A673 (cell line): ENCODE results near the gene VSIR. TPM values are rescaled to one million over a fixed set of nuclear protein-coding genes. Genes with fewer than 3 reads are reported as not detected.

Source experiments
- BruUV-seq: library from RNA; stranded (reverse); fragments of 400-500 nt; replicated peaks from 2 replicates; lab custom pipeline; 2021; lab: Mats Ljungman, UMichigan
- CTCF ChIA-PET: fragments of 300-600 bp; sonication (Branson Sonifier 250); formaldehyde crosslinking; loops from one replicate; lab custom pipeline; 2022; ENCODE audit warnings: antibody characterized with exemption; lab: Charles Lee
- POLR2A ChIA-PET: fragments of 300-600 bp; sonication (Branson Sonifier 250); formaldehyde crosslinking; loops from one replicate; lab custom pipeline; 2022; ENCODE audit warnings: antibody characterized with exemption; ENCODE audit not compliant: low non-redundant PET; lab: Charles Lee
- DNase-seq: peaks from one replicate; pipeline ENCODE4 v3.0.0-alpha.2; 2015; ENCODE audit warnings: low spot score
- H3K27ac ChIP-seq: fragments of 200-600 bp; sonication (generic); 2 replicates; pipeline ENCODE4 v1.5.1; 2016; ENCODE audit warnings: mixed run types, low read depth, mild to moderate bottlenecking, mixed read lengths, antibody characterized with exemption, low read length; ENCODE audit not compliant: poor library complexity, severe bottlenecking
- H3K27me3 ChIP-seq: fragments of 200-600 bp; sonication (generic); replicated peaks from 2 replicates; pipeline ENCODE4 v1.6.1; 2017; ENCODE audit warnings: mixed run types, low read depth, mild to moderate bottlenecking, mixed read lengths, antibody characterized with exemption, low read length; ENCODE audit not compliant: insufficient read depth, poor library complexity
- H3K36me3 ChIP-seq: fragments of 200-600 bp; sonication (generic); 2 replicates; pipeline ENCODE4 v1.6.1; 2016; ENCODE audit warnings: mixed run types, mild to moderate bottlenecking, mixed read lengths, antibody characterized with exemption, low read length; ENCODE audit not compliant: insufficient read depth, poor library complexity, severe bottlenecking
- H3K4me1 ChIP-seq: fragments of 200-600 bp; sonication (generic); 2 replicates; pipeline ENCODE4 v1.6.1; 2017; ENCODE audit warnings: mixed run types, mild to moderate bottlenecking, mixed read lengths, antibody characterized with exemption, low read length; ENCODE audit not compliant: insufficient read depth, poor library complexity, severe bottlenecking
- H3K4me3 ChIP-seq: fragments of 200-600 bp; sonication (generic); 2 replicates; pipeline ENCODE4 v1.5.1; 2016; ENCODE audit warnings: low read depth, mixed run types, mild to moderate bottlenecking, mixed read lengths, low read length; ENCODE audit not compliant: poor library complexity, severe bottlenecking
- H3K9me3 ChIP-seq: fragments of 200-600 bp; sonication (generic); 2 replicates; pipeline ENCODE4 v1.6.1; 2016; ENCODE audit warnings: mixed run types, low read depth, mild to moderate bottlenecking, mixed read lengths, antibody characterized with exemption, low read length; ENCODE audit not compliant: poor library complexity, severe bottlenecking
- EZH2 ChIP-seq: fragments of 200-600 bp; sonication (generic); IDR thresholded peaks from 2 replicates; pipeline ENCODE4 v1.6.1; 2017; ENCODE audit warnings: borderline replicate concordance, low read depth, mild to moderate bottlenecking, mixed read lengths, antibody characterized with exemption, low read length; ENCODE audit not compliant: poor library complexity, severe bottlenecking
- intact Hi-C: fragments of 100-400 bp; cut with micrococcal nuclease; formaldehyde crosslinking; loops from one replicate; pipeline ENCODE4 v1.10.0; 2022; ENCODE audit not compliant: unreplicated experiment
- microRNA-seq: library from miRNA; unstranded; fragments of <30 nt; microRNA quantifications from one replicate; pipeline ENCODE4 v1.2.0, GENCODE V29; 2021
- total RNA-seq: library from RNA; stranded (reverse); gene quantifications from 2 replicates; pipeline ENCODE4 v1.2.3, GENCODE V29; 2021
- TF ChIP-seq, protein P1 (sequence below): fragments of 300-800, 200-600 bp; sonication (generic); conservative IDR thresholded peaks from 2 replicates; pipeline ENCODE4 v1.5.1; 2017; ENCODE audit warnings: low read depth, mild to moderate bottlenecking, antibody characterized with exemption, low read length, moderate library complexity, mixed read lengths

The VSIR gene
- total RNA-seq, 1 experiment from 2014 or later, result not detected

DNA sequence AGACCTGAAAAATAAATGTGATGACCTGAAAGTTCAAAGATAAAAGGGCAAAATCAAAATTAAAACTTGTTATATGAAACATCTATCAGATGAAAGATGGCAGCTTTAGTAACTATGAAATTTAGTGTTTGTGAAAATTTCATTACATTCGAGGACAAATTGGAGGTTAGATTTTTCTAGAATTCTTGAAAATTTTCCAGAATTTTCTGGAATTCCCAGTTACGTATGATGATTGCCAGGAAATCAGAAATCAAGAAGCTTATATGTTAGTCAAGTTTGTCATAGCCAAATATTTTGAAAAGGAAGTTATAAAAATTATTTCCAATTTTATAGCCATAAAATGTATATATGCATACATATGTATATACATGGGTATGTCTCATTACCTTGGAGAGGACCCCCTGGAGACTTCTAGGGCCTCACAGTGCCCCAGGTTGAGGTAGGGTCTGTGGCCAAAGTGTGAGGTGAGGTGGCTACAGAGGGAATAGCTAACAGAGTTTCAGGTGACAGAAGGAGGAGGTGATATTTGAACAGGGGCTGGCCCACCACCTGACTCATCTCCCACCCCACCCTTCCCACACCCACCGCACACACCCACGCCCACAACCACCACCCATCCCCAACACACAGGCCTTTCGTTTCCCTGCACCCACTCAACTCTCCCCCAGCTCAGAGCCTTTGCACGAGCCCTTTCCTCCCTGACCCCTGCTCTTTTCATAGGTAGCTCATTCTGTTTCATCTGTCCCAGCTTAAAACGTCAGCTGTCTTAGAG is 75.2 kb downstream of the VSIR start:
- BruUV-seq, result no TSS peak
- intact Hi-C loops, result loop anchor here (2.0 to 5.0 kb wide), 2 partner anchors 301 to 383 kb away; partner anchors contain the start of gene CDH23
- no peaks in the 10 kb centered on the region for H3K9me3 ChIP-seq
- ChIA-PET CTCF (interaction anchor here (0.6 to 1.0 kb wide), 2 partner anchors 9 to 231 kb away, joined by 3 read pairs; no protein-coding TSS in a partner anchor), POLR2A (no interaction called here)
- TF ChIP-seq, protein P1, sequence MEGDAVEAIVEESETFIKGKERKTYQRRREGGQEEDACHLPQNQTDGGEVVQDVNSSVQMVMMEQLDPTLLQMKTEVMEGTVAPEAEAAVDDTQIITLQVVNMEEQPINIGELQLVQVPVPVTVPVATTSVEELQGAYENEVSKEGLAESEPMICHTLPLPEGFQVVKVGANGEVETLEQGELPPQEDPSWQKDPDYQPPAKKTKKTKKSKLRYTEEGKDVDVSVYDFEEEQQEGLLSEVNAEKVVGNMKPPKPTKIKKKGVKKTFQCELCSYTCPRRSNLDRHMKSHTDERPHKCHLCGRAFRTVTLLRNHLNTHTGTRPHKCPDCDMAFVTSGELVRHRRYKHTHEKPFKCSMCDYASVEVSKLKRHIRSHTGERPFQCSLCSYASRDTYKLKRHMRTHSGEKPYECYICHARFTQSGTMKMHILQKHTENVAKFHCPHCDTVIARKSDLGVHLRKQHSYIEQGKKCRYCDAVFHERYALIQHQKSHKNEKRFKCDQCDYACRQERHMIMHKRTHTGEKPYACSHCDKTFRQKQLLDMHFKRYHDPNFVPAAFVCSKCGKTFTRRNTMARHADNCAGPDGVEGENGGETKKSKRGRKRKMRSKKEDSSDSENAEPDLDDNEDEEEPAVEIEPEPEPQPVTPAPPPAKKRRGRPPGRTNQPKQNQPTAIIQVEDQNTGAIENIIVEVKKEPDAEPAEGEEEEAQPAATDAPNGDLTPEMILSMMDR, result no peak
- no peak for TF ChIP-seq EZH2
- H3K27me3 ChIP-seq, result no peaks in the 10 kb centered on the region
- H3K36me3 ChIP-seq, result no peaks in the 10 kb centered on the region
- no peaks in the 10 kb centered on the region for H3K4me1 ChIP-seq
- no peak overlapping the region for H3K27ac ChIP-seq
- no peak for DNase-seq
- H3K4me3 ChIP-seq, result no peak overlapping the region

Small RNA genes within 50 kb of the gene (microRNA-seq; reads per million reads assigned to microRNA genes)
- gene MIR7152, result 1.1 reads per million

Other genes with a start within 250 kb of the VSIR start
- gene C10orf105, start 53.7 kb downstream of the VSIR start, total RNA-seq, result not detected in 2 replicates
- gene PSAP, start 77.7 kb upstream of the VSIR start, total RNA-seq, result 429 and 431 TPM in 2 replicates
- gene CHST3, start 190.9 kb upstream of the VSIR start, total RNA-seq, result 8.7 and 10.0 TPM in 2 replicates